H1 (cell line): ENCODE measurements around the gene KIF1C. TPM values are rescaled to one million over a fixed set of nuclear protein-coding genes. Genes with fewer than 3 reads are reported as not detected.

Experiments
- CTCF ChIA-PET: fragments of 300-600 bp; sonication (Branson Sonifier 250); formaldehyde crosslinking; loops from one replicate; lab custom pipeline; 2021; ENCODE audit not compliant: partially characterized antibody; lab: Charles Lee
- POLR2A ChIA-PET: fragments of 300-600 bp; sonication (Branson Sonifier 250); formaldehyde crosslinking; loops from one replicate; lab custom pipeline; 2021; ENCODE audit warnings: inconsistent platforms; ENCODE audit not compliant: partially characterized antibody; lab: Charles Lee
- DNase-seq, 2 experiments: peaks; one replicate each; pipeline versions ENCODE4 v3.0.0 to v3.0.0-alpha.2; 2010 to 2022; ENCODE audit warnings: low spot score in 2 of 2, low read depth in 1 of 2, mixed read lengths in 1 of 2
- FAIRE-seq: peaks from 2 replicates; lab custom pipeline; 2011; peaks lifted over from hg19 to GRCh38; lab: Jason Lieb, UNC
- H2AFZ ChIP-seq: 2 replicates; pipeline ENCODE4 v1.8.1; 2012; ENCODE audit warnings: low read length, inconsistent platforms
- H2AK5ac ChIP-seq: 2 replicates; pipeline ENCODE4 v1.6.1; 2013; ENCODE audit warnings: low read depth, low read length
- H2BK120ac ChIP-seq: replicated peaks from 2 replicates; pipeline ENCODE3; 2013; ENCODE audit warnings: low read depth, low read length, inconsistent platforms
- H2BK12ac ChIP-seq: 2 replicates; pipeline ENCODE4 v1.6.1; 2013; ENCODE audit warnings: low read depth, low read length
- H2BK15ac ChIP-seq: 2 replicates; pipeline ENCODE4 v1.6.1; 2013; ENCODE audit warnings: low read length
- H2BK20ac ChIP-seq: 2 replicates; pipeline ENCODE4 v1.6.1; 2013; ENCODE audit warnings: low read length
- H2BK5ac ChIP-seq: 2 replicates; pipeline ENCODE4 v1.6.1; 2013; ENCODE audit warnings: low read depth, low read length
- H3K14ac ChIP-seq: 2 replicates; pipeline ENCODE4 v1.6.1; 2013; ENCODE audit warnings: inconsistent platforms; ENCODE audit not compliant: insufficient read length
- H3K18ac ChIP-seq: 2 replicates; pipeline ENCODE4 v1.6.1; 2013; ENCODE audit warnings: low read length; ENCODE audit errors: extremely low read depth
- H3K23ac ChIP-seq: 2 replicates; pipeline ENCODE4 v1.6.1; 2013; ENCODE audit warnings: inconsistent platforms; ENCODE audit not compliant: insufficient read length
- H3K23me2 ChIP-seq: 2 replicates; pipeline ENCODE4 v1.6.1; 2013; ENCODE audit warnings: low read depth, low read length
- H3K27ac ChIP-seq: 2 replicates; pipeline ENCODE4 v1.6.1; 2011; ENCODE audit warnings: low read depth, low read length, inconsistent platforms
- H3K27me3 ChIP-seq, 4 experiments: replicated peaks in 1 of 4; 1 replicate in 1 of 4; 2 replicates in 3 of 4; pipeline versions ENCODE4 v1.6.1 to v1.8.1; 2011 to 2013; ENCODE audit warnings: low read length in 3 of 4, mild to moderate bottlenecking in 3 of 4, inconsistent platforms in 2 of 4, mixed read lengths in 2 of 4, moderate library complexity in 1 of 4; ENCODE audit not compliant: control insufficient read depth in 3 of 4, insufficient read depth in 3 of 4; ENCODE audit errors: extremely low read depth in 1 of 4
- H3K36me3 ChIP-seq, 4 experiments: 2 replicates each; pipeline versions ENCODE4 v1.6.1 to v1.8.1; 2011 to 2013; ENCODE audit warnings: mild to moderate bottlenecking in 4 of 4, low read length in 3 of 4, moderate library complexity in 2 of 4, control low read depth in 1 of 4, inconsistent platforms in 1 of 4; ENCODE audit not compliant: insufficient read depth in 4 of 4, control insufficient read depth in 2 of 4
- H3K4ac ChIP-seq: replicated peaks from 2 replicates; pipeline ENCODE3; 2013; ENCODE audit warnings: low read length, low read depth, mixed read lengths, inconsistent platforms; ENCODE audit not compliant: insufficient read length
- H3K4me1 ChIP-seq, 4 experiments: replicated peaks in 1 of 4; 1 replicate in 1 of 4; 2 replicates in 3 of 4; pipeline versions ENCODE4 v1.6.1 to v1.8.1; 2011 to 2013; ENCODE audit warnings: low read length in 3 of 4, inconsistent platforms in 2 of 4, mixed read lengths in 1 of 4; ENCODE audit not compliant: insufficient read depth in 4 of 4, control insufficient read depth in 3 of 4
- H3K4me2 ChIP-seq, 2 experiments: 2 replicates each; pipeline versions ENCODE4 v1.6.1 to v1.8.1; 2011 to 2013; ENCODE audit warnings: low read depth in 2 of 2, low read length in 2 of 2, control low read depth in 1 of 2, inconsistent platforms in 1 of 2, mild to moderate bottlenecking in 1 of 2; ENCODE audit not compliant: insufficient read depth in 1 of 2
- H3K4me3 ChIP-seq, 4 experiments: fragments of 200-600, 300-600 bp in 1 of 4; sonication (generic), shearing (Covaris generic), sonication (Bioruptor Twin) in 1 of 4; 2 replicates each; pipeline versions ENCODE4 v1.5.1 to v1.8.1; 2011 to 2016; ENCODE audit warnings: low read length in 4 of 4, low read depth in 3 of 4, control low read depth in 2 of 4, inconsistent platforms in 2 of 4, mild to moderate bottlenecking in 2 of 4, mixed read lengths in 1 of 4, moderate library complexity in 1 of 4; ENCODE audit not compliant: insufficient read depth in 2 of 4; ENCODE audit errors: extremely low read depth in 1 of 4
- H3K56ac ChIP-seq: replicated peaks from 2 replicates; pipeline ENCODE3; 2013; ENCODE audit warnings: low read depth, mild to moderate bottlenecking, mixed read lengths, low read length, inconsistent platforms; ENCODE audit not compliant: insufficient read length
- H3K79me1 ChIP-seq: 2 replicates; pipeline ENCODE4 v1.6.1; 2013; ENCODE audit warnings: low read depth, low read length, control low read depth
- H3K79me2 ChIP-seq, 2 experiments: 2 replicates each; pipeline versions ENCODE4 v1.6.1 to v1.8.1; 2012 to 2013; ENCODE audit warnings: low read length in 2 of 2, mild to moderate bottlenecking in 2 of 2, inconsistent platforms in 1 of 2; ENCODE audit not compliant: insufficient read depth in 2 of 2, control insufficient read depth in 1 of 2
- H3K9ac ChIP-seq, 4 experiments: replicated peaks in 1 of 4; 1 replicate in 1 of 4; 2 replicates in 3 of 4; pipeline versions ENCODE4 v1.6.1 to v1.8.1; 2011 to 2013; ENCODE audit warnings: low read depth in 3 of 4, low read length in 3 of 4, control low read depth in 2 of 4, mild to moderate bottlenecking in 2 of 4, moderate library complexity in 2 of 4, inconsistent platforms in 1 of 4; ENCODE audit errors: extremely low read depth in 1 of 4
- H3K9me3 ChIP-seq, 2 experiments: 2 replicates each; pipeline versions ENCODE4 v1.6.1 to v1.8.1; 2012 to 2013; ENCODE audit warnings: mild to moderate bottlenecking in 2 of 2, moderate library complexity in 2 of 2, control low read depth in 1 of 2, inconsistent platforms in 1 of 2, low read depth in 1 of 2, low read length in 1 of 2, mixed read lengths in 1 of 2; ENCODE audit not compliant: insufficient read depth in 2 of 2
- H4K20me1 ChIP-seq, 2 experiments: replicated peaks in 1 of 2; 2 replicates each; pipeline versions ENCODE3 to v1.8.1; 2011 to 2013; ENCODE audit warnings: inconsistent platforms in 2 of 2, low read length in 2 of 2, mild to moderate bottlenecking in 1 of 2; ENCODE audit not compliant: insufficient read depth in 2 of 2, control insufficient read depth in 1 of 2
- H4K5ac ChIP-seq: 2 replicates; pipeline ENCODE4 v1.6.1; 2013; ENCODE audit warnings: low read length, low read depth, mixed read lengths, inconsistent platforms; ENCODE audit not compliant: insufficient read length
- H4K8ac ChIP-seq: 2 replicates; pipeline ENCODE4 v1.8.0; 2013; ENCODE audit warnings: mild to moderate bottlenecking, moderate library complexity, low read length, inconsistent platforms; ENCODE audit not compliant: insufficient read depth; ENCODE audit errors: extremely low read depth
- H4K91ac ChIP-seq: replicated peaks from 2 replicates; pipeline ENCODE3; 2013; ENCODE audit warnings: low read length, mixed read lengths, inconsistent platforms; ENCODE audit not compliant: insufficient read length
- ASH2L ChIP-seq: fragments of 200-600, 300-600 bp; sonication (generic); IDR thresholded peaks from one replicate; pipeline ENCODE4 v1.7.1; 2017; ENCODE audit warnings: low read length
- BACH1 ChIP-seq: IDR thresholded peaks from 2 replicates; pipeline ENCODE4 v1.6.1; 2012; ENCODE audit warnings: low read length, improper control_type of control experiment
- NRF1 ChIP-seq: IDR thresholded peaks from 2 replicates; pipeline ENCODE4 v1.6.1; 2011; ENCODE audit warnings: mild to moderate bottlenecking, low read depth, low read length, improper control_type of control experiment
- SP1 ChIP-seq: IDR thresholded peaks from 2 replicates; pipeline ENCODE4 v1.6.1; 2011; ENCODE audit warnings: low read depth, low read length
- TAF1 ChIP-seq: IDR thresholded peaks from 2 replicates; pipeline ENCODE4 v1.6.1; 2011; ENCODE audit warnings: mild to moderate bottlenecking, low read depth, low read length
- WGBS, 2 experiments: shearing (Covaris generic) in 1 of 2; methylation state at CpG; one replicate each; pipeline versions ENCODE4 v1.1.6 to v1.1.7; 2013 to 2015; ENCODE audit warnings: low lambda C conversion rate in 2 of 2, mixed read lengths in 2 of 2, inconsistent platforms in 1 of 2, low coverage in 1 of 2, missing lambda C conversion rate in 1 of 2; ENCODE audit not compliant: insufficient replicate concordance in 2 of 2, insufficient coverage in 1 of 2, insufficient read length in 1 of 2; ENCODE audit errors: extremely low coverage in 1 of 2, missing lambda C conversion rate in 1 of 2; 5-methylcytosine and 5-hydroxymethylcytosine counted together
- polyA plus RNA-seq, 7 experiments: library from polyadenylated mRNA; depleted of rRNA in 3 of 7; stranded (reverse) in 5 of 7; unstranded in 2 of 7; fragments of >200 nt in 5 of 7; fragments of 200-250 nt in 2 of 7; gene quantifications; 1 replicate in 5 of 7; 2 replicates in 1 of 7; 4 replicates in 1 of 7; pipeline versions ENCODE4 v1.2.1 to v1.2.3, GENCODE V29; 2011 to 2013; ENCODE audit warnings: missing spikeins in 2 of 7, mixed read lengths in 2 of 7
- total RNA-seq: library from RNA; stranded (reverse); fragmentation: NEBNext Ultra II Directional; extraction: Animal tissue kit (Norgen Biotek cat#: 25700); gene quantifications from 2 replicates; pipeline ENCODE4 v1.2.1, GENCODE V29; 2021
- TF ChIP-seq, protein P1 (sequence below): IDR thresholded peaks from 2 replicates; pipeline ENCODE4 v1.6.1; 2011; ENCODE audit warnings: low read depth, mild to moderate bottlenecking, low read length; ENCODE audit not compliant: insufficient read depth
- TF ChIP-seq, protein P2 (sequence below): IDR thresholded peaks from 2 replicates; pipeline ENCODE4 v1.6.1; 2012; ENCODE audit warnings: low read length, inconsistent platforms

The KIF1C gene
- total and polyA plus RNA-seq, 2 of the 8 experiments (the other 6 are each of a cell fraction or from before 2014, with no cell fraction given) = 14.3 to 114 TPM

- H3K79me1 ChIP-seq = no peaks in the 10 kb centered on the region
- no peak overlapping the region for H3K23ac ChIP-seq
- FAIRE-seq (no peak), DNase-seq (no peak)
- H3K4me2 ChIP-seq = no peak overlapping the region
- H2BK15ac ChIP-seq = no peak overlapping the region
- H3K27me3 ChIP-seq = no peaks in the 10 kb centered on the region
- ChIA-PET POLR2A (interaction anchor here (0.7 to 2.6 kb wide), 7 partner anchors 8 to 81 kb away, joined by 3 to 10 read pairs (median 4); partner anchors contain the start of genes ENO3 and SPAG7), CTCF (interaction anchor here (1.3 kb wide), 1 partner anchor 22 kb away, joined by 3 read pairs; no protein-coding TSS in a partner anchor)
- no peak overlapping the region for H4K8ac ChIP-seq
- H2BK120ac ChIP-seq = no peak overlapping the region
- H3K4ac ChIP-seq = no peak overlapping the region
- no peak overlapping the region for H4K91ac ChIP-seq
- peaks cover 5 to 37% (median 22%) of the 10 kb centered on the region in 4 experiments for H3K36me3 ChIP-seq
- no peak overlapping the region for H4K5ac ChIP-seq
- H3K27ac ChIP-seq = no peak overlapping the region
- TF ChIP-seq NRF1 (no peak), ASH2L (no peak), BACH1 (no peak), SP1 (no peak), TAF1 (no peak)
- TF ChIP-seq, protein P1, sequence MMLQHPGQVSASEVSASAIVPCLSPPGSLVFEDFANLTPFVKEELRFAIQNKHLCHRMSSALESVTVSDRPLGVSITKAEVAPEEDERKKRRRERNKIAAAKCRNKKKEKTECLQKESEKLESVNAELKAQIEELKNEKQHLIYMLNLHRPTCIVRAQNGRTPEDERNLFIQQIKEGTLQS = no peak
- TF ChIP-seq, protein P2, sequence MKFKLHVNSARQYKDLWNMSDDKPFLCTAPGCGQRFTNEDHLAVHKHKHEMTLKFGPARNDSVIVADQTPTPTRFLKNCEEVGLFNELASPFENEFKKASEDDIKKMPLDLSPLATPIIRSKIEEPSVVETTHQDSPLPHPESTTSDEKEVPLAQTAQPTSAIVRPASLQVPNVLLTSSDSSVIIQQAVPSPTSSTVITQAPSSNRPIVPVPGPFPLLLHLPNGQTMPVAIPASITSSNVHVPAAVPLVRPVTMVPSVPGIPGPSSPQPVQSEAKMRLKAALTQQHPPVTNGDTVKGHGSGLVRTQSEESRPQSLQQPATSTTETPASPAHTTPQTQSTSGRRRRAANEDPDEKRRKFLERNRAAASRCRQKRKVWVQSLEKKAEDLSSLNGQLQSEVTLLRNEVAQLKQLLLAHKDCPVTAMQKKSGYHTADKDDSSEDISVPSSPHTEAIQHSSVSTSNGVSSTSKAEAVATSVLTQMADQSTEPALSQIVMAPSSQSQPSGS = no peak
- H2BK12ac ChIP-seq = no peak overlapping the region
- WGBS, 2 experiments = 88% methylated on average over 5 of the region's 29 CpGs; no CpG with 5 or more reads in 1 of the 2 experiments
- H3K4me3 ChIP-seq = no peak overlapping the region
- H3K79me2 ChIP-seq = no peaks in the 10 kb centered on the region
- no peaks in the 10 kb centered on the region for H3K23me2 ChIP-seq
- H4K20me1 ChIP-seq = peaks cover 0 to 5% of the 10 kb centered on the region in 2 experiments
- no peak overlapping the region for H3K56ac ChIP-seq
- no peak overlapping the region for H2BK20ac ChIP-seq
- no peaks in the 10 kb centered on the region for H3K9me3 ChIP-seq
- no peaks in the 10 kb centered on the region for H3K4me1 ChIP-seq
- H2AFZ ChIP-seq = no peak overlapping the region
- H3K9ac ChIP-seq = no peak overlapping the region
- H2AK5ac ChIP-seq = no peak overlapping the region
- H3K14ac ChIP-seq = no peak overlapping the region
- no peak overlapping the region for H3K18ac ChIP-seq
- H2BK5ac ChIP-seq = no peak overlapping the region
Measured at GRCh38 chr17:5023588-5024147, 25.9 kb downstream of the KIF1C start.
